Measurements from ENCODE around the gene UEVLD. TPM values are rescaled to one million over a fixed set of nuclear protein-coding genes. Genes with fewer than 3 reads are reported as not detected.

The UEVLD gene
- total and polyA plus RNA-seq, 9 of the 15 experiments (the other 6 are each of a cell fraction or from before 2014, with no cell fraction given), result 4.7 to 12.6 (median 7.4) TPM

GRCh38 chr11:18491924-18492323, 96.6 kb downstream of the UEVLD start:
- FAIRE-seq, result peak; percentile 46
- intact Hi-C loops (cut with micrococcal nuclease), result no loop called here
- POLR2A ChIA-PET, result interaction anchor here (0.6 to 1.5 kb wide), 5 partner anchors 9 to 82 kb away, joined by 3 to 4 read pairs (median 3); no protein-coding TSS in a partner anchor

DNA sequence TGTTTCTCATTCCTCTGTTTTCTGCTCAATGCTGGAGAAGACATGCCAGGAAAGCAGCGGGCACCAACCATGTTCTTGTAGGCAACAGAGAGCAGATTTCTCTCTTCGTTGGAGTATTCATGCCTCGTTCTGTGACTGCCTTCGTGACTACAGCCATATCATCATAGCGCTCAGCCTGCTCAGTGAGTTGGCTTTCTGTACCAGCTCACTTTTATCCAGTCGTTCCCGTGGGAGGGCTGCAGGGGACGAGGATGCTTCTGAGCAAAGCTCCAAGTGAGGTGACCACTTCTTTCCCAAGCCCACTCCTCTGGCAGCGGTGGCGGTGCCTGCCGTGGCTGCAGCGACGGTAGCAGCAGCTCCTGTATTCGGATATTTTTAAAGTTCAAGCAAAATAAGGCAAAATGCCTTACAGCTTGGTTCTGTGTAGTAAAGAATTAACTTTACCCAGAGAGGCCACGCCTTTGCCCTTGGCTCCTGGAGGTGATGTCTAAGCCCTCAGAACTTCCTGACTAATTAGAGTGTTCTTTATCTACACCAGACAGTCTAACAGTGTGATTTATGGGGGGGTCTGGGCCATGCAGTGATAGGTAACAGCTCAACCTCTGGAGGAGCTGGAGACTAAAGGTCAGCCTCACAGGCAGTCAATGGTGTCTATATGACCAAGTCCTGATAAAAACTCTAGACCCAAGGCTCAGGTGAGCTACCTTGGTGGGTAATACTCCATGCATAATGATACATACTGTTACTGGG, 97.6 kb downstream of the UEVLD start:
- DNase-seq (ENCODE audit: extremely low read depth in 1 of 4, low spot score in 3 of 4), result peak in 3 of 4 experiments; percentile 19 to 82 (median 73)
- Histone ChIP-seq H3K4me3 (no peak overlapping the region), H3K9me1 (ENCODE audit: control insufficient read depth, insufficient read depth, low read length) (no peaks in the 10 kb centered on the region), H3K36me3 (ENCODE audit: control insufficient read depth, insufficient read depth, low read length) (peaks cover 18% of the 10 kb centered on the region; the same call in 1 of the 3 replicates), H3K9me3 (replicated peaks; ENCODE audit: control insufficient read depth, insufficient read depth, low read depth, low read length) (no peaks in the 10 kb centered on the region), H3K4me1 (replicated peaks in 1 of 2; ENCODE audit: control insufficient read depth in 2 of 2, insufficient read depth in 2 of 2, low read length in 2 of 2) (peaks cover 4 to 11% of the 10 kb centered on the region in 2 experiments; a peak in 3 of 5 replicates), H3K79me2 (ENCODE audit: control insufficient read depth, insufficient read depth, low read length) (no peaks in the 10 kb centered on the region), H3K9ac (ENCODE audit: insufficient read depth in 1 of 2, low read depth in 2 of 2, low read length in 2 of 2) (no peak overlapping the region), H2AFZ (ENCODE audit: low read depth, low read length) (no peak overlapping the region), H3K4me2 (ENCODE audit: insufficient read depth, low read length) (no peak overlapping the region), H4K20me1 (replicated peaks; ENCODE audit: control insufficient read depth, insufficient read depth, low read length) (peaks cover 10% of the 10 kb centered on the region; the same call in 1 of the 2 replicates), H3K27me3 (ENCODE audit: control insufficient read depth in 2 of 2, insufficient read depth in 2 of 2, low read length in 2 of 2) (no peaks in the 10 kb centered on the region), H3K27ac (ENCODE audit: extremely low read depth, low read depth, low read length) (no peak overlapping the region)
- WGBS (ENCODE audit: insufficient coverage, low coverage, missing lambda C conversion rate), result 57% methylated on average over 15 of the region's 15 CpGs
- in situ Hi-C loops (cut with MboI), result no loop called here
- peak; percentile 98 for ATAC-seq
- BruUV-seq (replicated peaks), result no TSS peak
- FAIRE-seq, result peak; percentile 90
- ChIA-PET POLR2A (interaction anchor here (0.6 to 1.5 kb wide), 9 partner anchors 10 to 380 kb away, joined by 3 to 4 read pairs (median 4); partner anchors contain the start of genes HPS5, SPTY2D1 and TSG101), CTCF (ENCODE audit: low intra/inter-chr PET ratio) (no interaction called here)
- intact Hi-C loops (cut with micrococcal nuclease), result no loop called here
- TF ChIP-seq PHB (CRISPR knock-in tag; IDR thresholded peaks at IDR 0.05) (no peak), KLF13 (tag; IDR thresholded peaks at IDR 0.05; ENCODE audit: borderline replicate concordance, low read depth) (no peak), ZEB2 (IDR thresholded peaks at IDR 0.05) (peak; percentile 81), ZNF408 (CRISPR knock-in tag; IDR thresholded peaks at IDR 0.05; ENCODE audit: low read depth) (no peak), KDM1A (IDR thresholded peaks at IDR 0.05) (peak; percentile 98 to 99), SMARCE1 (IDR thresholded peaks at IDR 0.05) (peak; percentile 43; the same call in 1 of the 2 replicates), HOXB6 (CRISPR knock-in tag; IDR thresholded peaks at IDR 0.05; ENCODE audit: borderline replicate concordance) (no peak), HDAC1 (IDR thresholded peaks at IDR 0.05) (peak; percentile 23 to 95; a peak in 3 of 4 replicates), RAD21 (CRISPR knock-in tag; conservative IDR thresholded peaks at IDR 0.05 in 1 of 2, IDR thresholded peaks at IDR 0.05 in 1 of 2) (peak in 1 of 2 experiments; percentile 20; a peak in 2 of 4 replicates), ZNF212 (CRISPR knock-in tag; IDR thresholded peaks at IDR 0.05) (no peak), ZNF263 (CRISPR knock-in tag; IDR thresholded peaks at IDR 0.05; ENCODE audit: borderline replicate concordance) (no peak)
- TF ChIP-seq, protein P1, sequence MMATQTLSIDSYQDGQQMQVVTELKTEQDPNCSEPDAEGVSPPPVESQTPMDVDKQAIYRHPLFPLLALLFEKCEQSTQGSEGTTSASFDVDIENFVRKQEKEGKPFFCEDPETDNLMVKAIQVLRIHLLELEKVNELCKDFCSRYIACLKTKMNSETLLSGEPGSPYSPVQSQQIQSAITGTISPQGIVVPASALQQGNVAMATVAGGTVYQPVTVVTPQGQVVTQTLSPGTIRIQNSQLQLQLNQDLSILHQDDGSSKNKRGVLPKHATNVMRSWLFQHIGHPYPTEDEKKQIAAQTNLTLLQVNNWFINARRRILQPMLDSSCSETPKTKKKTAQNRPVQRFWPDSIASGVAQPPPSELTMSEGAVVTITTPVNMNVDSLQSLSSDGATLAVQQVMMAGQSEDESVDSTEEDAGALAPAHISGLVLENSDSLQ (IDR thresholded peaks at IDR 0.05), result peak; percentile 95

More at GRCh38 chr11:18491924-18492323, 96.6 kb downstream of the UEVLD start:
- Histone ChIP-seq H2AFZ (ENCODE audit: low read depth, low read length) (no peak overlapping the region), H3K9me3 (replicated peaks; ENCODE audit: control insufficient read depth, insufficient read depth, low read depth, low read length) (no peaks in the 10 kb centered on the region), H3K4me1 (replicated peaks in 1 of 2; ENCODE audit: control insufficient read depth in 2 of 2, insufficient read depth in 2 of 2, low read length in 2 of 2) (peaks cover 4 to 11% of the 10 kb centered on the region in 2 experiments; a peak in 3 of 5 replicates), H3K27me3 (ENCODE audit: control insufficient read depth in 2 of 2, insufficient read depth in 2 of 2, low read length in 2 of 2) (no peaks in the 10 kb centered on the region), H3K9ac (ENCODE audit: insufficient read depth in 1 of 2, low read depth in 2 of 2, low read length in 2 of 2) (no peak overlapping the region), H4K20me1 (replicated peaks; ENCODE audit: control insufficient read depth, insufficient read depth, low read length) (peaks cover 10% of the 10 kb centered on the region; the same call in 1 of the 2 replicates), H3K4me3 (no peak overlapping the region), H3K27ac (ENCODE audit: extremely low read depth, low read depth, low read length) (no peak overlapping the region), H3K79me2 (ENCODE audit: control insufficient read depth, insufficient read depth, low read length) (no peaks in the 10 kb centered on the region), H3K4me2 (ENCODE audit: insufficient read depth, low read length) (no peak overlapping the region), H3K9me1 (ENCODE audit: control insufficient read depth, insufficient read depth, low read length) (no peaks in the 10 kb centered on the region), H3K36me3 (ENCODE audit: control insufficient read depth, insufficient read depth, low read length) (peaks cover 15% of the 10 kb centered on the region; the same call in 2 of the 3 replicates)
- CTCF ChIA-PET (ENCODE audit: low intra/inter-chr PET ratio), result no interaction called here
- TF ChIP-seq HMG20B (CRISPR knock-in tag; IDR thresholded peaks at IDR 0.05) (no peak), IFI16 (CRISPR knock-in tag; IDR thresholded peaks at IDR 0.05) (no peak), NR1H2 (CRISPR knock-in tag; IDR thresholded peaks at IDR 0.05) (no peak), NR2C2 (CRISPR knock-in tag; IDR thresholded peaks at IDR 0.05) (no peak), NR2C2 (tag; IDR thresholded peaks at IDR 0.05) (no peak), ZNF124 (CRISPR knock-in tag; IDR thresholded peaks at IDR 0.05) (no peak), MYBL2 (IDR thresholded peaks at IDR 0.05; ENCODE audit: low read depth) (no peak), MYBL2 (CRISPR knock-in tag; IDR thresholded peaks at IDR 0.05; ENCODE audit: borderline replicate concordance) (no peak), ZNF77 (CRISPR knock-in tag; IDR thresholded peaks at IDR 0.05) (no peak), FOXJ2 (tag; IDR thresholded peaks at IDR 0.05) (no peak), BRD9 (IDR thresholded peaks at IDR 0.05; ENCODE audit: low read depth, partially characterized antibody) (no peak)
- in situ Hi-C loops (cut with MboI), result no loop called here
- BruUV-seq (replicated peaks), result no TSS peak
- ATAC-seq, result no peak
- WGBS (ENCODE audit: insufficient coverage, low coverage, missing lambda C conversion rate), result 96% methylated on average over 2 of the region's 2 CpGs
- DNase-seq (ENCODE audit: extremely low read depth in 1 of 4, low spot score in 3 of 4), result no peak
